GM21723 (cell line): ENCODE results near the gene TP73.

Source experiments
- ATAC-seq: cut with Tn5 transposase; IDR thresholded peaks from one replicate; pipeline ENCODE4 v1.9.1; 2021; ENCODE audit warnings: mild to moderate bottlenecking, moderate library complexity; ENCODE audit not compliant: unreplicated experiment

Gene TP73

DNA sequence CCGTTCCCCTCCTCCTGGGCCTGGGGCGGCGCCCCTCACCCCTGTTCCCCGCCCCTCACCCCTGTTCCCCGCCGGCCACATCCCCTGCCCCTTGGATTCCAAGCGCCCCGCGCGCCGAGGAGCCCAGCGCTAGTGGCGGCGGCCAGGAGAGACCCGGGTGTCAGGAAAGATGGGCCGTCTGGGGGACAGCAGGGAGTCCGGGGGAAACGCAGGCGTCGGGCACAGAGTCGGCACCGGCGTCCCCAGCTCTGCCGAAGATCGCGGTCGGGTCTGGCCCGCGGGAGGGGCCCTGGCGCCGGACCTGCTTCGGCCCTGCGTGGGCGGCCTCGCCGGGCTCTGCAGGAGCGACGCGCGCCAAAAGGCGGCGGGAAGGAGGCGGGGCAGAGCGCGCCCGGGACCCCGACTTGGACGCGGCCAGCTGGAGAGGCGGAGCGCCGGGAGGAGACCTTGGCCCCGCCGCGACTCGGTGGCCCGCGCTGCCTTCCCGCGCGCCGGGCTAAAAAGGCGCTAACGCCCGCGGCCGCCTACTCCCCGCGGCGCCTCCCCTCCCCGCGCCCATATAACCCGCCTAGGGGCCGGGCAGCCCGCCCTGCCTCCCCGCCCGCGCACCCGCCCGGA, at the start of gene TP73:
TP73 (plus strand) TSS at position 587 of the 618 bp plus-strand sequence. CDS start 29,850 bp downstream, outside the sequence.
- no peak for ATAC-seq

DNA sequence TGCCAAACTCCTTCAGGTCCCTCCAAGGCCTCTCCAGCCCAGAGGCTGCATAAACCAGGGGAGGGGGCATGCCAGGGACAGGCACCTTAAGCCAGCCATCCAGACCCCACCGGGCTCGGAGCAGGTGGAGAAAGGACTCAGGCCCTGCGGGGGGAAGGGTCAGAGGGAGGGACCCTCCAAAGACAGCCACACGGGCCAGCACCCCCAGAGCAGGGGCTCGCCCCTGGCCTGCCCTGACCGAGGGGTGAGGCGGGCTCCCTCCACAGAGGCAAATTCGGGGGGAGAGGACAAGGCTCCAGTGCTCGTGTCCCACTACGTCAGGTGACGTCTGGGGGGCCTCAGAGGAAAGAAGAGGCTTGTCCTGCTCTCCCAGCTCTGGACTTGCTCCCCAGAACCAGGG, 49.2 kb upstream of the TP73 start:
- ATAC-seq, result no peak

DNA sequence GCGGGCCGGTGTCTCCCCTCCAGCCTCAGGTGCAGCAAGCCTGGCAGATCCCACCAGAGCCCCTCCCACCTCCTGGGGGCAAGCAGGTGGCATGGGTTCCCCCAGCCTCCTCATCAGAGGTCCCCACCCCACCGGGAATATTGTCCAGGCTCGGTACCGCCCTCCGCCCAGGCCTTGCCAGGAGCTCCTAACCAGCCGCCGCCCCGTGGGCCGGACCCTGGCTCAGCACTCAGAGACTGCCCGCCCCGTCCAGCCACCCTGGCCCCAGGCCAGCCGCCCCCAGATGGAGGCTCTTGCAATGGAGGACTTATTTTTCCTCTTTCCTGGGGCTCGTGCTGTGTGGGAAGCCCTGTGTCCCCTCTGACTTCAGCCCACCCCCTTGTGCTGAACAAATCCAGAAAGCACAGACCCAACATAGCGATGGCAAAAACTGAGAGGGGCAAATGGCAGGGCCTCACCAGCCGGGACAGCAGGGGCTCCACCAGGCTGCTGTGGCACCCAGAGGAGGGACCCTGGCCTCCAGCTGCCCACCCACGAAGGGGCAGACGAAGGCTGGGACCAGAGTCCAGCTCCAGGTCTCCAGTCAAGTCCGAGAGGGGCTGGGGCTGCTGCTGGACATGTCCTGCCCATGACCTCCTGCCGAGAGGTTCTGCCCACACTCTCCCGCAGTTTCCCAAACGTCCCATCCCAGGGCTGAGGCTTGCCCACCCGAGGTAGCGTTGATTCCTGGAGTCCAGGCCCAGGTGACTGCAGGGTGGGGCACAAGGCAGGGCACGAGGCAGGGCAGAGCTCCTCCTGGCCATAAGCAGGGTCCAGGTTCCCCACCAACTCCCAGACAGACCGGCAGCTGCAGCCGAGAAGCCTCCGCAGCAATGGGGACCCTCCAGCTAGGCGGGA, 48.5 kb upstream of the TP73 start:
- no peak for ATAC-seq

DNA sequence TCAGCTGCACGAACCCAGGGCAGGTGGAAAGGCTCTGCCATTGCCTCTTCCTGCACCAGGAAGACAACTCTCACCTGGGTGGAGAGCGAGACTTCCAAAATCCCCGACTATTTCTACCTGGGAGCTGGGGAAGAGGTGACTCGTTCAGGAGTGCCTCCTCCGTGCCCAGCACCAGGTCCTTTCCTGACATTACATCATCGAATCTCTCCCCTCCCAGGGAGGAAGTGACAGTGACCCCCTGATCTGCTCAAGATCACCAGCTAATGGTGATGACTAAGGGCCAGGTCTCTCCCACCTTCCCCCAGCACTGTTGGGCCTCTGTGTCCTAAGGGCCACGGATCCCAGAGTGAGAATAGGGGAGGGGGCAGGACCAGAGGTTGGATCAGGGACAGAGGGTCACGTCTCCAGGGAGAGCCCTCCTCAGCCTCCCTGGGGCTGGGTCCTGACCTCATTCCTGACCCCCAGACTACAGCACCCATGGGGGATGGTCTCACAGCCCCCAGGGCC, 47.8 kb upstream of the TP73 start:
- no peak for ATAC-seq

DNA sequence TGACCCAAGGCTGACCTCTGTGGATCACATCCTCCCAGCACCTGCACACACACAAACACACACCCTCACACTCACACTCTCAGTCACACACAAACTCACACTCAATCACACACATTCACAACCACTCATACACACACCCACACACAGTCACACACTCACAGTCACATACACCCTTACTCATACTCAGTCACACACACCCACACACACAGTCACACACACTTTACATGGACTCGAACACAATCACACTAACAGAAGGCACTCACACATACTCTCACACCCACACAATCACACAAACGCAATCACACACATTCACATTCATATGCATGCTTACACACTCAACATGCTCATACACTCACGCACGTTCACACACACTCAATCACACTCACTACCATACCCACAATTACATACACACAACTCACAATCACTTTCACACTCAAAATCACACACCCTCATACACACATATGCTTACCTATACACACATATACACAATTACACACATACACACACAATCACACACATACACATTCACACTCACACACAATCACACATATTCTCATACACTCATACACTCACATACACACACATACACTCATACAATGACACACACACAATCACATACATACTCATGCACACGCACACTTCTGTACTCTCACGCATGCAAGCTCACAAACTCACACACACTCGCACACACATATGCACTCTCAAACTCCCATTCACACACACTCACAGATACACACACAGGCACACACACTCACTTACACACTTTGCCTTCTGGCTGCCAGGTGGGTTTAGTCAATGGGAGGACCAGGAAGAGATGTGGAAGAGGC, 47.1 kb upstream of the TP73 start:
- no peak for ATAC-seq

DNA sequence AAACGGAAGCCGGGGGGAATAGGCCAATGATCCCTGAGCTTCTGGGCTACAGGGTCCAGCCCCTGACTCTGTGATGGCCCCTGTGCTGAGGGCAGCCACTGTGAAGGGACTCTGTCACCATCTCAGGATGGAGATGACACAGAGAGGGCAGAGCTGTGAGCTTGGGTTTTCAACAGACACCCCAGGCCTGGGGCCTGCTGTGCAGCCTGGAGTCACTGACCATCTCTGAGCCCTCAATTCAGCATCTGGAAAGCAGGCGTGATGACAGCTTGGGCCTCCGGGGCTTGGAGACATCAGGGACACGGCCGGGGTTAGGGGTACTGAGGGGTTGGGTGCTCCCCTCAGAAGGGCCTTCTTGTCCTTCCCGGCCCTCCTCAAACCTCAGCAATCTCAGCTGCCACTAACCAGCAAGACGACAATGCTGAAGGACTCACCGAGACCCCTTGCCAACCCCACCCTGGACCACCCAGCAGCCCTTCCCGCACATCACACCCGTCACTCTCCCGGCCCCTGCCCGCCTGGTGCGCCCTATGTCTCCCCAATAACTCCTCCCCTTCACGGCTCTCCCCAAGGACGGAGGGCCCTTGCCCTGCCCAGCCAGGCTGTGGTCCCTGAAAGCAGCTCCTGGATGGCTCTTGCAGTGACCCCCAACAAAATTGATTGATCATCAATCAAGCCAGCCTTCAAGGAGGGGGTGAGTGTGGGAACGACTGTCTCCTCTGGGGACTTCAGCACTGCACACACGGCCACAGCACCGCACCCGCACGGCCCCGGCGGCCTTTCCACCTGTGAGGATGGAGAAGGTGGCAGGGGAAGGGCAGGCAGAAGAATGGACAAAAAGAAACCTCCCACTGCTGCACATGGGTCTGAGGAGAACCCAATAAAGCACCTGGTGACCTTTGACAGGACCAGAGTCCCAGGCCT, 45.3 kb upstream of the TP73 start:
- no peak for ATAC-seq

DNA sequence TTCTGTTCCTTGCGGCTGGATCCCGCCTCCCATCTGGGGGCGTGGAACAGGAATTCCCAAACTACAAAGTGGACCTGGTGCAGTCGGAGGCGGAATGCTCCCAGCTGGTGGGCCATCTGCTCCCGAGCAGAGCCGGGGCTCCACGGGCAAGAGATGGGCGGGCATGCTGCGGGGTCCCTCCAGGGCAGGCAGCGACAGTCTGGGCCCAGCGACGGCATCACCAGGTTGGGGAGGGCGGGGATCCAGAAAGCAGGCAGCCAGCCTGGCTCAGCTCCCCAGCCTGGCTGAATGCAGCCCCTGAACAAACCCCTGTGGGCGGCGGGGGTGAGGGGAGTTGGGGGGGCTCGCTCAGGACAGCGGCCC, 44.6 kb upstream of the TP73 start:
- no peak for ATAC-seq

DNA sequence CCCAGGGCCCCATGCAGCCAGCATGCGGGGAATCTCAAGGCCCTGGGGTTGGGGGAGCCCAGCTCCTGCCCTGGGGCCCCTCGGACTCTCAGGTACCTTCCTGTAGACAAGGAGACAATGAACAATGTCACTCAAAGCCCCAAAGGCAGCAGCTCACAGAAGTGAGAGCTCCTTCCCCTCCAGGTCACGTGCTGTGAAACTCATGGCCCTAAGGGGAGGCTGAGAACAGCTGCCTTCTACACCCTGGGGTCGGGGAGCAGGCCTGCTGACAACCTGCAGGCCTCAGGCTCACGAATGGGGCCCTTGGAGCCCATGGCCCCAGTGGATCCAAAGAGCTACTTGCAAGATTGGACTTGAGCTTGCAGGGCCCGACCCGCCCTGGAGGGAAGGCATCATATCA, 44.2 kb upstream of the TP73 start:
- no peak for ATAC-seq

DNA sequence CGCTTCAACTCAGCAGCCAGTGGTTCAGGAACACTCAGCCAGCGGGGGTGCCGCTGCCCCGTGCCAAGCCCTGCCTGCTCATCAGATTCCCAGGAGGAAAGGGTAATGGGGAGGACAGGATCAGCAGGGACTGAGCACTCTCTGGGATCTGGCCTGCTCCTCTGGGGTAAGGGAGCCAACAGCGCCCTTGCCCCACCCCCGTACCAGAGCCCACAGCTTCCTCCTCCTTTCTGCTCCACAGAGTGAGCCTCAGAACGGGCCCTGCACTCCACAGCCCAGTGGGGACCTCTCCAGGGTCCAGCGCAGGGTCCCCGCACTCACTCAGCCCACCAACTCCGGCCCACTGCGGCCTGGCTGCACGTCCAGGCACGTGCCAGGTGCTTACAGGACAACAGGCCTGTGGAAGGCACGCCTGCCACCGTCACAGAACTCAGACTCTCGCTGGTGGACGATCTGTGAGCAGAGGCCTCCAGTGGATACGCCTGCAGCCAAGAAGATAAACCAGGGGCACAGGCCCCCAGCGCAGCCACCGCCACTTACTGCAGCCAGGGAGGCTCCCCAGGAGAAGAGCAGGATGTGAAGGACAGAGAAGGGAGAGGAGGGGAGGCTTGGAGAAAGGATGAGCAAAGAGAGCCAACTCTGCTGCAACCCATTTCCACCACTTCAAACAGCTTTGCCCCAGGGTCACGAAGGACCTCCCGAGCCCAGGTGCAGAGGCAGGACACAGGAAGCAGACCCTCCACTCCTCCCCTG, 43.1 kb upstream of the TP73 start:
- no peak for ATAC-seq

DNA sequence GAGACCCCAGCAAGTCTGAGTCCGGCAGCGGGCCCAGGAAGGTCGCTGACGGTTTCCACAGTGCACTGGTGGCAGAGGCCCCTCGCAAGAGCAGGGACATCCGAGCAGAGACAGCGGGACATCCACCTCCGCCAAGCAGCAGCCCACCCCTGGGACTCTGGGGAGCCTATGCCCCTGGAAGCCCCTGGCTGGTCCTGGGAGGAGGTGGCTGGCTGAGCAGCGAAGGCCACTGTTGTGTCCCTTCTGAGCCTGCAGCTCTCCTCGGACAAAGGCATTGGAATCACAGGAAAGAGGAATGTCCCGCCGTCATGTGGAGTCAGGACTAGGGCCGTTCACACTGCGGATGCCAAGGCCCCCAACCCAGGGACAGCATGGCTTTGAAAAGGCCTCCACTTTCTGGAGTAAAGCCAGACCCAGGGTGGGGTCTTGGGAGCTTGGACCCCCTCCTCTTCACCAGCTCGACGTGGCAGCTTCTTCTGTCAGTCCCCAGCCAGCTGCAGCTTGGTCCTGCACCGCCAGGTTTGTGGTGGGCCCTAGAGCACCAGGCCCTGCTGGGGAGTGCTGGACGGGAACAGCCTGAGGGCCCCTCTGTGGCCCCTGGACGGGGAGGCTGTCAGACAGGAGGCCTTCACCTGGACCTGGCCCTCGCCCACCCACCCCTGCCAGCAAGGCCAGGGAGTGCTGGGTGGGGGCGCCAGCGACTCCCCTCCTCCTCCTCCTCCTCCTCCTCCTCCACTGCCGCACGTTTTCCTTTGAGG, 42.4 kb upstream of the TP73 start:
- ATAC-seq, result no peak

DNA sequence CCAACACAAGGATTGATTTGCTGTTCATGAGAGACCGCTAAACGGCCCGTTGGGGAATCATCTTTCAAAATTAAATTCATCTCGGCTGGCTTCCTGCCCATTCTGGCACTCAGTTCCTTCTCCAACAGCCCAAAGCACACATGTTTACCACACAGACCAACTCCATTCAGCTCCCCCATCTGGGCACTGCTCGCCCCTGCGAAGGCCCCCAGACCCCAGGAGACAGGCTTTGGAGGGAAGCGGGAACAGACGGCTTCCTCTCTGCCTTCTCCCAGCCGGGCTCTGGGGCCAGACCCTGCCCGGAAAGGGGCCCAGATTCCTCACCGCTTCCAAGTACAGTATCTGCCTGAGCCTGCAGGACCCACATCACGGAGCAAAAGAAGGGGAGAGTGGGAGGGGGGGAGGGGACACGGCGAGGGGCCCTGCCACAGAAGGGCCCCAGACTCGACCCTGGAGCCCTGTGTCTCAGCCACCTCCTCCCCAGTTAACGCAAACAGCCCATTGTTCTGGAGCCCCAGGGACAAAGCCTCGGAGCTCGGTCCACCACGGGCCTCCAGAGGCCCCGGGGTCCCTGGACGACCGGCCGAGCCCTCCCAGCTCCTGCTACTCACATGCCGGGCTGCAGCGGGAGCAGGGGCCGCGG, 41.7 kb upstream of the TP73 start:
- no peak for ATAC-seq

DNA sequence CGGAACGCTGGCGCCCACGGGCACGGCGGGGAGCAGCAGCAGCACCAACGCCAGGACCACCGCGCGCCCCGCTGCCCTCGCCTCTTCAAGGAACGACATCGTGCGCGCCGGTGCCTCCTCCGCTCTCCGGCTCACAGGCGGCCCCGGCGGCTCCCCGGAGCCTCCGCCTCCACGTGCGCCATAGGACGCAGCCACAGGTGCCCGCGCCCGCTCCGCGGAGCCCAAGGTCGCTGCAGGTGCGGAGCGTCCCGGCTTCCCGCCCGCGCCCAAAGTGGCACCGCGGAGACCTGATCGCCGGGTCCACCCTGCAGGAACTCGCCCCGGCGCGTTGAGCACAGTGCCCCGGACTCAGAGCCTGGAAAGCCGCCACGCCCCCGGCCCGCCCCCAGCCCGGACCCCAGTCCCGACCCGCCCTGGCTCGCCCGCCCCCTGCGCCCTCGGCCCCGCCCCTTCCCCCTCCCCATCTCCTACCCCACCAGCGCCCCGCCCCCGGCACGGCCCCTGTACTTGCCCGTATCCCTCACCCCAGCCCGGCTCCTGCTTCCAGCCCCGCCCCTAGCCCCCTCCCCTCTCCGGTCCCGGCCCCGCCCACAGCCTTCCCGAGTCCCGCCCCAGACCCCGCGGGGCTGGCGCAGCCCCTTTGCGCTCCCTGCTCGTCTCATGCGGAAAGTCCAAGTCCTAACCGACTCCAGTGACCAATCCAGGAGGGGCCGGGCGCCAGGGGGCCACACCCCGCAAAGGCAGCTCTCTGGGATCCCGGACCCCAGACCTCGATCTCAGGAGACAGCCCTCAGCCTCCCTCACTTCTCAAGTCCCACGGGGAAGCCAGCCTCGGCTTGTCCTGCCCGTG, 40.9 kb upstream of the TP73 start, which contains the start of gene MEGF6:
MEGF6 (minus strand) TSS at position 339 of the 850 bp plus-strand sequence; CDS start at position 99, 240 bp downstream.
- no peak for ATAC-seq

DNA sequence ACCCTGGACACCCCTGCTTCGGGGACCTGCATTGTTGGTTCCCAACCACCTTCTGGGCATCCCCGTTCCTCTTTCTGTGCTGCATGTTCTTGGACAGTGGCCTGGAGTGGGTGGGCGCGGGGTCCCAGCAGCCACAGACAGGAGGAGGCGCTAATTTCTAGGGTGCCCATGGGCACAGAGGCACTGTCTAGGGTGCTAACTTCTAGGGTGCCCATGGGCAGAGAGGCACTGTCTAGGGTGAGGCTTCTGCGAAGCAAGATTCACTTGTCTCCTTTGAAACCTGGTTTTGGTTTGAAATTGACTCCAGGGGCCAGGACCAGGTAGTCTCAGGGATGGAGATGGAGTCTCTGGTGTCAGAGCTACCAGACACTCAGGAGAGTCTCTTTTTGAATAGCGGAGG, 40.2 kb upstream of the TP73 start:
- no peak for ATAC-seq

DNA sequence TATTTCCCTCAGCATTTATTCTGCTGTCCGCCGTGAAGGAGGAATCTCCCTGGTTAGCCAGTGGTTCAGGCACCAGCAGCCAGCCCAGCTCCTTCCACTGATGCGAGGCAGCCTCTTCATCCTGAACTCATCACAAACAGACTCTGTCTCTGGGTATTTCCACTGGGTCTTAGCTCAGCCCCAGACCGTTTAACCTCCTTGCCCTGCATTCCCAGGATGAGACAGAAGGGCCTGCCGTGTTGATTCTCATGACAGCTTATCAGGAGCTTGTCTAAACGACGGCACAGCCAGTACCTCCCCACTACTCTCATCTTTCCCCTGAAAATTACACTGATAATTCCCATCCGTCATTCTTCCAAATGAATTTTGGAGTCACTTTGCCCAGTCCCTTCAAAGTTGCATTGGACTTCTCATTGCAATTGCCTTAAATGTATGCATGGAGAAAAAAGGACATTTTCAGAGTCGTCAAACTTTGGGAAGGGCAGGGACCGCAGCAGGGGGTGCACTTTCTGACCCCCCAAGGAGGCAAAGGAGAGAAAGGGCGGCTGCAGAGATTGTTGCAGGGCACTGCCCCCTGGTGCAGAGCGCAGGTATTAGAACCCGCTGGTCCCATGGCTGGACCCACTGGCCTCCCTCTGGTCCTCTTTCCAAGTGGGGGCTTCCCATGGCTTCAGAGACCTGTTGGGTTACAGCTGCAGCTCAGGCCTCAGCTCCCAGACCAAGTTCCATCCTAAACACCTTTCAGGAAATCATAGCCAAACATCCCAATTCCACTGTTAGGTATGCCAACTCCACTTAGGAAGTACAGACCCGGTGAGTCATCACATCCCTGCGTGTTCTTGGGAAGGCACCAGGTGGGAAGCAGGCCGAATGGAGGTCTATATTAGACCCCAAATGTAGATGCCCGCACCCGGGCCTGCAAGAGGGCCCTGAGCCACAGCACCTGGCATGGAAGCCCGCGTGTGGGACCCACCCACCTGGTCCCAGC, 37.3 kb upstream of the TP73 start:
- ATAC-seq, result no peak

DNA sequence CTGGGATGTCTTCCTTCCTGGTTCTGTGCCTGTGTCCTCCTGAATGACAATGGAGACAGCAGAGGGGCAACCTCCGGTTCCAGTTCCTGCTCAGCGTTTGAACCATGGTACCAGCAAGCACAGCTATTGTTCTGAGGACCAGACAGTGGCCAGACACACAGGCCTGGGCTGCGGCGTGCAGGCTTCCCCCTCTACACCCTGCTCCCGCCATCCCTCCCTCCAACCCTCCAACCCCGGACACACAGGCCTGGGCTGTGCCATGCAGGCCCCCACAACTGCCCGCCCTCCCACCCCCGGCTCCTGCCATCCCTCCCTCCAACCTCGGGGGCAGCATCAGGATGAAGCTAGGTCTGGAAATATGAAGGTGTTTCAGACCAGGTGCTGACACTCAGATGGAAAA, 35.5 kb upstream of the TP73 start:
- no peak for ATAC-seq

DNA sequence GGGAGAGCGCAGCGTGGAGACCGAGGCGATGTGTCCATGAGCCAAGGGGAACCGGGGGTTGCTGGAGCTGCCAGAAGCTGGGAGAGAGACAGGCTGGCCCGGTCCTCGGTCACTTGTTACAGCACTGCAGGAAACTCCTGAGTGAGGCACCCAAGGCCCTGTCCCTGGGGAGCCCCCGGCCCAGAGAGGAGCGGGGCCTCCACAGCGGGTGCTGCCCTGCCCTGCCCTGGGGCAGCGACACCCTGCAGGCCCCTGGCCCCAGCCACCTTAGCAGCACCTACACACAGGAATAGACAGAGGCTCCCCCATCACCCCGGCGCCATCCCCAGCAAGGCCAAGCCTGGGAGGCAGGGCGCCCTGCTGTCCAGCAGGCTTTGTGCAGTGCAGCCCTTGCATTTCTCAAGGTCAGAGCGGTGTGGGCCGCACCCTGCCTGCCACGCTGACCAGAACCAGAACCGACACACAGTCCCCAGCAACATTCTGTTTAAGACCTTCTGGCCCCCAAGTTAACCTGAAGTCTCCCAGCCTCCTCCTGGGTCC, 34.4 kb upstream of the TP73 start:
- no peak for ATAC-seq
